CD4-positive, alpha-beta T cell treated with Interleukin-4 for 1 hour (primary cell): ENCODE measurements around the gene SEC61A1.

Experiments
- DNase-seq, 2 donors: peaks; one replicate each; pipeline ENCODE4 v3.0.0-alpha.2; 2020 to 2022

The SEC61A1 gene

GRCh38 chr3:128051837-128052594 lies at the start of gene SEC61A1:
SEC61A1 (plus strand) TSS chr3:128052437; CDS start chr3:128052553, 116 bp downstream.
- DNase-seq: peak; percentile 94 to 95

DNA sequence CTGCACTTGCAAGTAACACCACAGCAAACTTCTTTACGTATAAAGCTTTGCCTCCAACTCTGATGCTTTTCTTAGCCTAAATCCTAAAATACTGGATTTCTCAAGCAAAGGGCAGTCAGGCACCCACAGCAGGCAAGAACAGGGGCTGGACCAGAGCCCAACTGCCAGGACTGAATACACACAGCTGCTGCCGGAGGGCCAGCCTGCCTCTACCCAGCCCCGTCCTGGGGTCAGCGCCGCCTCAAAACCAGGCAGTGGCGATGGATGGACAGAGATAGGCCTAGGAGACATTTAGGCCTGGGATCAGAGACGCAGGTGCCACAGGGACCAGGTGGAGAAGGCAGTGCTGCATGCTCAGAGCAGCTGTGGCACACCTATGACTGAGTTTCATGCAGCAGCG lies 47.6 kb upstream of the SEC61A1 start:
- DNase-seq: no peak

GRCh38 chr3:128006061-128007032 lies 45.9 kb upstream of the SEC61A1 start:
- DNase-seq: no peak

GRCh38 chr3:128007033-128007424 lies 45.2 kb upstream of the SEC61A1 start:
- DNase-seq: no peak

GRCh38 chr3:128009952-128010846 lies 42.0 kb upstream of the SEC61A1 start:
- DNase-seq: no peak

DNA sequence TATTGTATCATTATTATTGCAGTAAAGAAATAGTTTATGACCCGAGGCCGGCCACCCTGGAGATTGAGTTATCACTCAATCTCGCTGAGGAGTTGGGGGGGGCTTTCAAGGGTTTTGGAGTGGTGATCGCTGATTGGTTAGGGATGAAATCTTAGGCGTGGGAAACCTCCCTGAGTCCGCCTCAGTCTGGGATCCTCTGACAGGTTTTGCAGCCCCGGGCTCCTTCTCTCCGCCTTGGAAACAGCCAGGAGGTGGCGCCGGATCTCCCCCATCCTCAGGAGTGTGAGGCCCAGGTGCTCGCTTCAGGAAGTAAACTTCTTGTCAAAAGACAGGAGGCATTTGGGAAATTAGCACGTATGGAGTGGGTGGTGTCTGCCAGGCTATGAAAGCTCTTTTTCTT lies 41.1 kb upstream of the SEC61A1 start:
- no peak for DNase-seq

- no peak for DNase-seq
Observed at GRCh38 chr3:128012050-128012449, 40.2 kb upstream of the SEC61A1 start.

GRCh38 chr3:128014548-128014947 lies 37.7 kb upstream of the SEC61A1 start:
- DNase-seq: no peak

GRCh38 chr3:128016502-128016901 lies 35.7 kb upstream of the SEC61A1 start:
- no peak for DNase-seq

DNA sequence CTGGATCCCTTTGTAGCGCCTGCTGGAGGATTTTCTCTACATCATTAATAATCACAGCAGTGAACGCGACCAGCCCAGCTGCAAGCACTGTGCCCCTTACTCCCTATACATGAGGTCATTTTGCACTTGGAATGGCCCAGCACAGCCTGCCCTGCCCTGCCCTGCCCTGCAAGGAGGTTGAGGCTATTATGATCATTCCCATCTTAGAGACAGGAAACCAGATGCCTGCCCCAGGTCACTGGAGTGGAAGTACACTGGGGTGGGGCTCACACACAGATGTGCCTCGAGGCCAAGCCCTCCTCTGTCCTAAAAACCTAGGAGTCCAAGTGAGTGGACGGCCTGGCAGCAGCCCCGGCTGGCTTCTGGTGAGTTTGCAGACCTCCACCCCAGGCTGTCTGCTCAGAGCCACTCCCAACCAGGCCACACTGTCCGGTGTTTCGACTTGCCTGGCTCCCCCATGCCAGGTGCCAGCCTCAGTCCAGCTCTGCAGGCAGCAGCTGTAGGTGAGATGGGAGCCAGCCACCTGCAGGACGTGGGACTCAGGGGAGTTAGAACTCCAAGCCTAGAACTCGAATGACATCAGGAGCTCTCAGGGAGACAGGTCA lies 30.4 kb upstream of the SEC61A1 start:
- DNase-seq: no peak

GRCh38 chr3:128033102-128033501 lies 19.1 kb upstream of the SEC61A1 start:
- no peak for DNase-seq

GRCh38 chr3:128036119-128036518 lies 16.1 kb upstream of the SEC61A1 start:
- DNase-seq: no peak

DNA sequence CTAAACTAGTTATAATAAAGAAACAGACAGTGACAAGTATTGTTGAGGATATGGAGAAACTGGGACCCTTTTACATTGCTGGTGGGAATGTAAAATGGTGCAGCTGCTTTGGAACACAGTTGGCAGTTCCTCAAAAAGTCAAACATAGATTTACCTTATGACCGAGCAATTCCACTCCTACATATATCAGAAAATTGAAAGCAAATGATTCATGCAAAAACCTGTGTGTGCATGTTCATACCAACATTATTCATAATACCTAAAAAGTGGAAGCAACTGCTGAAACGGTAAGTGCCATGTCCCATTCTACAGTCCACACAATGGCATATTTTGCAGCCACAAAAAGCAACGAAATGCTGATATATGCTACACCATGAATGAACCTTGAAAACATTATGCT lies 12.2 kb upstream of the SEC61A1 start:
- no peak for DNase-seq

DNA sequence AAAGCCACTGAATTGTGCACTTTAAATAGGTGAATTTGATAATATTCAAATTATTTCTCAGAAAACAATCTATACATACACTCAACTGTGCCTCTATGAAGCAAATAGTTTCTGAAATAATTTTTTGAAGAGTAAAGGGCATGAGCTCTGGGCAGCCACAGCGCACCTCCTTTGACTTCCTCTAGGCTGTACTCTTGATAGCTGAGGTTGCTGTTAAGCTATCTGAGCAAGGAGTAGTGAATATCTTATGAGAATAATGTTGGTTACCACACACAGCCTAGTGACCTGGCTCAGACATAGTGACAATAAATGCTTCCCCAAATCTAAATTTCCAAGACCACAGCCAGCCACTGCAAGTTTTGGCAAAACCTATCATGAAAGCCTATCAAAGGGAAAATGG lies 11.6 kb upstream of the SEC61A1 start:
- DNase-seq: no peak

DNA sequence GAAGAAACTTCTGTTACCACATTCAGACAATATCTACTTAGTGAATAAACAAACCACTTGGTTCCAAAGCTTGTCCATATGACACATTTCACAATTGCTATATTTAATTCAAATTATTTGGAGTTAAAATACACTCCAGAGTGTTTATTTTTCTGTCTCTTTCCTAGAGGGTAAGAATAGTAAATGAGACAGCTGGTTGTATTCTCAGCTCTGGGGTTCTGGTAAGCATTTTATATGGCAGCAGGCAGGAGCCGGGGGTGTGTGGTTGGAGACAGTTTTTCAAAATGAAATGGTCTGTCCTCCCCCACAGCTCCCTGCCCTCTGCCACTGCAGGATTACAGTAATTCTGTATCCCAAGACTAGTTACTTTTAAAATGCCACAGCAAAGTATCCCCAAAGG lies 10.9 kb upstream of the SEC61A1 start:
- no peak for DNase-seq

DNA sequence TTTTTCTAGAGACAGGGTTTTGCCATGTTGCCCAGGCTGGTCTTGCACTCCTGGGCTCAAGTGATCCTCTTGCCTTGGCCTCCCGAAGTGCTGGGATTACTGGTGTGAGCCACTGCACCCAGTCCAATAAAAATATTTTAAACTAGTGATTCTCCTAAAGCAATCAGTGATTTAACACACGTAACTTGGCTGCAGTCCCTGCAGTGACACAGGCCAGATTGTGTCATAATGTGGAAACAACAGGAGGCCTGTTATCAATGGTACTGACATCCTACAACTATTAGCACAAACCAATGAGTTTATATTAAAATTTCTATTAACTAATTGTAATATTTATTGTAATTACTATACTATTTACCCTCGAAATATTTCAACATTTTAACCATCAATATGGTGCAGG lies 1.6 kb upstream of the SEC61A1 start:
- no peak for DNase-seq

GRCh38 chr3:128051459-128051836 lies 789 bp upstream of the SEC61A1 start:
- no peak for DNase-seq

- DNase-seq: peak in 1 of 2 donors; percentile 24
Observed at GRCh38 chr3:128052595-128053351, 536 bp downstream of the SEC61A1 start.

GRCh38 chr3:128053614-128054013 lies 1.4 kb downstream of the SEC61A1 start:
- DNase-seq: no peak

DNA sequence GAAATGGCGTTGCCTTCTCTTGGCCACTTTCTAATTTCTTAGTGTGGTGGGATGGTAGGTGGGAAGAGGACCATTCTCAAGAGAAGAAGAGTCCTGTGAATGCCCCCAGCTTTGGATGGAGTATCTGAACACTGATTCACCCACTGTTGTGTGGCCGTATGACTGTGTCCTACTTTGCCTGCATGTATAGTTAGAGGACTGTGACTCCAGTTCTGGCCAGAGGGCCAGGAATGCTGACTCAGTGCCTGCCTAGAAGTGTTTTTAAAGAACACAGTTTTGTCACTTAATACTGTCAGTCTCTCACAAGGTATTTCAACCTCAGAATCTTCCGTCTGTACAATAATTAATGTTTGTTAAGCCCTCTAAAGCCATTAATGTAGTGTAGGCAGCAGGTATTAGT lies 2.1 kb downstream of the SEC61A1 start:
- DNase-seq: no peak

- no peak for DNase-seq
Observed at GRCh38 chr3:128056258-128056657, 4.0 kb downstream of the SEC61A1 start.
